MCF 10A (cell line): ENCODE measurements around the gene TCAIM. TPM values are rescaled to one million over a fixed set of nuclear protein-coding genes. Genes with fewer than 3 reads are reported as not detected.
"Not testable (repeated sequence)": the region's sequence is repeated elsewhere in the genome, so short reads cannot be mapped to it uniquely, and the experiment has no call there.

Experiments used
- BruUV-seq: library from RNA; stranded (reverse); fragments of 400-500 nt; replicated peaks from 2 replicates; lab custom pipeline; 2021; lab: Mats Ljungman, UMichigan
- CTCF ChIA-PET: fragments of 300-600 bp; sonication (Branson Sonifier 250); formaldehyde crosslinking; extraction: SDS; loops from one replicate; lab custom pipeline; 2021; ENCODE audit warnings: antibody characterized with exemption, inconsistent platforms; lab: Yijun Ruan, JAX
- POLR2A ChIA-PET: fragments of 300-600, 350-650 bp; sonication (Branson Sonifier 250); formaldehyde crosslinking; extraction: SDS; loops from one replicate; lab custom pipeline; 2020; ENCODE audit warnings: antibody characterized with exemption, inconsistent platforms; lab: Yijun Ruan, JAX
- DNase-seq: peaks from one replicate; pipeline ENCODE4 v3.0.0-alpha.2; 2018; ENCODE audit not compliant: unreplicated experiment
- H3K27ac Mint-ChIP-seq: one replicate; pipeline ENCODE4 v1.8.0; 2022; ENCODE audit warnings: mild to moderate bottlenecking, low read depth, mixed read lengths; ENCODE audit not compliant: unreplicated experiment
- H3K27me3 Mint-ChIP-seq: one replicate; pipeline ENCODE4 v1.8.0; 2022; ENCODE audit warnings: mixed read lengths; ENCODE audit not compliant: insufficient read depth, unreplicated experiment
- H3K36me3 Mint-ChIP-seq: one replicate; pipeline ENCODE4 v1.8.0; 2022; ENCODE audit warnings: mild to moderate bottlenecking, moderate library complexity, mixed read lengths; ENCODE audit not compliant: insufficient read depth, unreplicated experiment
- H3K4me1 Mint-ChIP-seq: one replicate; pipeline ENCODE4 v1.8.0; 2022; ENCODE audit warnings: mixed read lengths; ENCODE audit not compliant: insufficient read depth, unreplicated experiment
- H3K4me3 Mint-ChIP-seq: one replicate; pipeline ENCODE4 v1.8.0; 2022; ENCODE audit warnings: mild to moderate bottlenecking, moderate library complexity, mixed read lengths; ENCODE audit not compliant: unreplicated experiment
- H3K9me3 Mint-ChIP-seq: one replicate; pipeline ENCODE4 v1.8.0; 2022; ENCODE audit warnings: mixed read lengths; ENCODE audit not compliant: unreplicated experiment
- CTCF ChIP-seq: fragments of 200-600 bp; IDR thresholded peaks from one replicate; pipeline ENCODE4 v1.8.0; 2022; ENCODE audit warnings: antibody characterized with exemption, mild to moderate bottlenecking; ENCODE audit not compliant: unreplicated experiment
- intact Hi-C: fragments of 100-400 bp; cut with micrococcal nuclease; formaldehyde crosslinking; loops from 2 replicates; pipeline ENCODE4 v1.14.1; 2022
- total RNA-seq: library from RNA; stranded (reverse); gene quantifications from 2 replicates; pipeline ENCODE4 v1.2.3, GENCODE V29; 2022

Gene TCAIM
- total RNA-seq, 1 experiment from 2014 or later = 26.6 TPM

- ChIA-PET POLR2A (interaction anchor here (0.5 to 0.6 kb wide), 2 partner anchors 55 to 209 kb away, joined by 3 to 4 read pairs; no protein-coding TSS in a partner anchor), CTCF (interaction anchor here (1.0 kb wide), 1 partner anchor 34 kb away, joined by 3 read pairs; no protein-coding TSS in a partner anchor)
- TF ChIP-seq CTCF = no peak
- Mint-ChIP-seq H3K9me3 (no peaks in the 10 kb centered on the region), H3K4me3 (no peak overlapping the region), H3K27ac (no peak overlapping the region), H3K4me1 (no peaks in the 10 kb centered on the region), H3K27me3 (no peaks in the 10 kb centered on the region), H3K36me3 (peaks cover 24% of the 10 kb centered on the region)
- DNase-seq = no peak
- BruUV-seq = no TSS peak
- intact Hi-C loops = no loop called here
Observed at GRCh38 chr3:44392489-44392888, 53.9 kb downstream of the TCAIM start.

GRCh38 chr3:44395714-44396113 is 57.1 kb downstream of the TCAIM start:
- TF ChIP-seq CTCF = no peak
- DNase-seq = no peak
- no TSS peak for BruUV-seq
- CTCF ChIA-PET = interaction anchor here (0.6 kb wide), 1 partner anchor 72 kb away, joined by 3 read pairs; no protein-coding TSS in a partner anchor
- H3K36me3 Mint-ChIP-seq = peaks cover 21% of the 10 kb centered on the region
- no peaks in the 10 kb centered on the region for H3K27me3 Mint-ChIP-seq
- H3K27ac Mint-ChIP-seq = no peak overlapping the region
- no peak overlapping the region for H3K4me3 Mint-ChIP-seq
- intact Hi-C loops = no loop called here
- POLR2A ChIA-PET = no interaction called here
- no peaks in the 10 kb centered on the region for H3K9me3 Mint-ChIP-seq
- no peaks in the 10 kb centered on the region for H3K4me1 Mint-ChIP-seq

- H3K27ac Mint-ChIP-seq = no peak overlapping the region
- H3K36me3 Mint-ChIP-seq = peaks cover 28% of the 10 kb centered on the region
- BruUV-seq = no TSS peak
Observed at GRCh38 chr3:44396200-44397171, 57.9 kb downstream of the TCAIM start.

GRCh38 chr3:44398271-44398670 is 59.7 kb downstream of the TCAIM start:
- H3K9me3 Mint-ChIP-seq, BruUV-seq, H3K4me3 Mint-ChIP-seq, H3K27me3 Mint-ChIP-seq, intact Hi-C loops, H3K4me1 Mint-ChIP-seq, DNase-seq, H3K27ac Mint-ChIP-seq, POLR2A ChIA-PET: not testable (repeated sequence)
- H3K36me3 Mint-ChIP-seq = peaks cover 28% of the 10 kb centered on the region
- CTCF ChIA-PET = interaction anchor here (0.6 kb wide), 1 partner anchor 98 kb away, joined by 3 read pairs; no protein-coding TSS in a partner anchor

More at GRCh38 chr3:44396200-44397171, 57.9 kb downstream of the TCAIM start:
- ChIA-PET POLR2A (interaction anchor here (0.9 kb wide), 1 partner anchor 8 kb away, joined by 3 read pairs; no protein-coding TSS in a partner anchor), CTCF (interaction anchor here (0.5 to 0.6 kb wide), 2 partner anchors 51 to 73 kb away, joined by 3 read pairs; no protein-coding TSS in a partner anchor)
- H3K4me3 Mint-ChIP-seq = no peak overlapping the region
- no peaks in the 10 kb centered on the region for H3K4me1 Mint-ChIP-seq
- H3K27me3 Mint-ChIP-seq = no peaks in the 10 kb centered on the region
- no peaks in the 10 kb centered on the region for H3K9me3 Mint-ChIP-seq
- TF ChIP-seq CTCF = no peak
- intact Hi-C loops = no loop called here
- DNase-seq = no peak
